ENCODE data around the gene ARHGAP15.

The ARHGAP15 gene

GRCh38 chr2:143764261-143764660, 635.0 kb downstream of the ARHGAP15 start:
- no peak for DNase-seq (ENCODE audit: low read depth in 2 of 2)

GRCh38 chr2:143764706-143765105, 635.5 kb downstream of the ARHGAP15 start:
- no peak for DNase-seq (ENCODE audit: low read depth in 2 of 2)

GRCh38 chr2:143768991-143769390, 639.8 kb downstream of the ARHGAP15 start:
- no peak for DNase-seq (ENCODE audit: low read depth in 2 of 2)

GRCh38 chr2:143771939-143772338, 642.7 kb downstream of the ARHGAP15 start:
- DNase-seq (ENCODE audit: low read depth in 2 of 2): no peak

- DNase-seq (ENCODE audit: low read depth in 2 of 2): no peak
Observed at GRCh38 chr2:143776526-143777297, 647.5 kb downstream of the ARHGAP15 start.

- DNase-seq (ENCODE audit: low read depth in 2 of 2): no peak
Observed at GRCh38 chr2:143779021-143779420, 649.8 kb downstream of the ARHGAP15 start.

GRCh38 chr2:143786026-143786765, 657.0 kb downstream of the ARHGAP15 start:
- no peak for DNase-seq (ENCODE audit: low read depth in 2 of 2)

- no peak for DNase-seq (ENCODE audit: low read depth in 2 of 2)
Observed at GRCh38 chr2:143787674-143788073, 658.5 kb downstream of the ARHGAP15 start.

- no peak for DNase-seq (ENCODE audit: low read depth in 2 of 2)
Observed at GRCh38 chr2:143792602-143793001, 663.4 kb downstream of the ARHGAP15 start.

GRCh38 chr2:143793381-143793780, 664.2 kb downstream of the ARHGAP15 start:
- DNase-seq (ENCODE audit: low read depth in 2 of 2): no peak

- no peak for DNase-seq (ENCODE audit: low read depth in 2 of 2)
Observed at GRCh38 chr2:143796051-143796450, 666.8 kb downstream of the ARHGAP15 start.

- DNase-seq (ENCODE audit: low read depth in 2 of 2): no peak
Observed at GRCh38 chr2:143801561-143801960, 672.3 kb downstream of the ARHGAP15 start.

- no peak for DNase-seq (ENCODE audit: low read depth in 2 of 2)
Observed at GRCh38 chr2:143802242-143802641, 673.0 kb downstream of the ARHGAP15 start.

- no peak for DNase-seq (ENCODE audit: low read depth in 2 of 2)
Observed at GRCh38 chr2:143802871-143803650, 673.8 kb downstream of the ARHGAP15 start.

- DNase-seq (ENCODE audit: low read depth in 2 of 2): no peak
Observed at GRCh38 chr2:143803936-143804335, 674.7 kb downstream of the ARHGAP15 start.

GRCh38 chr2:143805666-143806065, 676.4 kb downstream of the ARHGAP15 start:
- DNase-seq (ENCODE audit: low read depth in 2 of 2): no peak

GRCh38 chr2:143807192-143807591, 678.0 kb downstream of the ARHGAP15 start:
- DNase-seq (ENCODE audit: low read depth in 2 of 2): no peak

GRCh38 chr2:143807671-143808070, 678.5 kb downstream of the ARHGAP15 start:
- no peak for DNase-seq (ENCODE audit: low read depth in 2 of 2)

GRCh38 chr2:143808166-143808565, 678.9 kb downstream of the ARHGAP15 start:
- DNase-seq (ENCODE audit: low read depth in 2 of 2): no peak

GRCh38 chr2:143815082-143815481, 685.9 kb downstream of the ARHGAP15 start:
- DNase-seq (ENCODE audit: low read depth in 2 of 2): no peak

- DNase-seq (ENCODE audit: low read depth in 2 of 2): no peak
Observed at GRCh38 chr2:143816916-143817315, 687.7 kb downstream of the ARHGAP15 start.
